ENCODE data around the gene FLRT2. TPM values are rescaled to one million over a fixed set of nuclear protein-coding genes. Genes with fewer than 3 reads are reported as not detected.

FLRT2 gene
- 37.6 TPM for total RNA-seq

GRCh38 chr14:85529803-85530574 is at the start of gene FLRT2:
TSS of gene FLRT2 (plus strand) at chr14:85530144. CDS start at chr14:85621515, 91,371 bp downstream.
- Histone ChIP-seq H3K27me3 (ENCODE audit: control insufficient read depth in 3 of 3, insufficient read depth in 3 of 3, low read length in 3 of 3) (peaks cover 2 to 30% (median 19%) of the 10 kb centered on the region in 3 donors), H3K36me3 (ENCODE audit: control insufficient read depth in 3 of 3, insufficient read depth in 3 of 3, low read length in 3 of 3) (no peaks in the 10 kb centered on the region), H3K27ac (ENCODE audit: low read depth, low read length) (peak within 1 kb of the TSS; percentile 94), H3K9ac (ENCODE audit: low read depth in 1 of 3, low read length in 3 of 3) (peak within 1 kb of the TSS; percentile 76 to 96 (median 88)), H3K4me3 (ENCODE audit: low read length in 3 of 3) (peak within 1 kb of the TSS; percentile 76 to 91 (median 85)), H3K4me1 (ENCODE audit: control insufficient read depth in 3 of 3, insufficient read depth in 3 of 3, low read length in 3 of 3) (peaks cover 35 to 39% (median 36%) of the 10 kb centered on the region in 3 donors), H3K9me3 (ENCODE audit: control insufficient read depth in 3 of 3, low read length in 3 of 3) (no peaks in the 10 kb centered on the region)

- Histone ChIP-seq H3K36me3 (ENCODE audit: control insufficient read depth in 3 of 3, insufficient read depth in 3 of 3, low read length in 3 of 3) (no peaks in the 10 kb centered on the region), H3K27me3 (ENCODE audit: control insufficient read depth in 3 of 3, insufficient read depth in 3 of 3, low read length in 3 of 3) (no peaks in the 10 kb centered on the region), H3K9me3 (ENCODE audit: control insufficient read depth in 3 of 3, low read length in 3 of 3) (no peaks in the 10 kb centered on the region), H3K4me3 (ENCODE audit: low read length in 3 of 3) (no peak overlapping the region), H3K9ac (ENCODE audit: low read depth in 1 of 3, low read length in 3 of 3) (no peak overlapping the region), H3K27ac (ENCODE audit: low read depth, low read length) (no peak overlapping the region), H3K4me1 (ENCODE audit: control insufficient read depth in 3 of 3, insufficient read depth in 3 of 3, low read length in 3 of 3) (no peaks in the 10 kb centered on the region)
Observed at GRCh38 chr14:85481471-85481870, 48.5 kb upstream of the FLRT2 start.

GRCh38 chr14:85482552-85482951 is 47.4 kb upstream of the FLRT2 start:
- Histone ChIP-seq H3K36me3 (ENCODE audit: control insufficient read depth in 3 of 3, insufficient read depth in 3 of 3, low read length in 3 of 3) (no peaks in the 10 kb centered on the region), H3K27me3 (ENCODE audit: control insufficient read depth in 3 of 3, insufficient read depth in 3 of 3, low read length in 3 of 3) (no peaks in the 10 kb centered on the region), H3K4me3 (ENCODE audit: low read length in 3 of 3) (no peak overlapping the region), H3K9ac (ENCODE audit: low read depth in 1 of 3, low read length in 3 of 3) (no peak overlapping the region), H3K4me1 (ENCODE audit: control insufficient read depth in 3 of 3, insufficient read depth in 3 of 3, low read length in 3 of 3) (no peaks in the 10 kb centered on the region), H3K9me3 (ENCODE audit: control insufficient read depth in 3 of 3, low read length in 3 of 3) (no peaks in the 10 kb centered on the region), H3K27ac (ENCODE audit: low read depth, low read length) (no peak overlapping the region)

- Histone ChIP-seq H3K9ac (ENCODE audit: low read depth in 1 of 3, low read length in 3 of 3) (no peak overlapping the region), H3K4me1 (ENCODE audit: control insufficient read depth in 3 of 3, insufficient read depth in 3 of 3, low read length in 3 of 3) (no peaks in the 10 kb centered on the region), H3K36me3 (ENCODE audit: control insufficient read depth in 3 of 3, insufficient read depth in 3 of 3, low read length in 3 of 3) (no peaks in the 10 kb centered on the region), H3K27me3 (ENCODE audit: control insufficient read depth in 3 of 3, insufficient read depth in 3 of 3, low read length in 3 of 3) (no peaks in the 10 kb centered on the region), H3K27ac (ENCODE audit: low read depth, low read length) (no peak overlapping the region), H3K4me3 (ENCODE audit: low read length in 3 of 3) (no peak overlapping the region), H3K9me3 (ENCODE audit: control insufficient read depth in 3 of 3, low read length in 3 of 3) (no peaks in the 10 kb centered on the region)
Observed at GRCh38 chr14:85483037-85483436, 46.9 kb upstream of the FLRT2 start.

GRCh38 chr14:85483652-85484051 is 46.3 kb upstream of the FLRT2 start:
- Histone ChIP-seq H3K27me3 (ENCODE audit: control insufficient read depth in 3 of 3, insufficient read depth in 3 of 3, low read length in 3 of 3) (no peaks in the 10 kb centered on the region), H3K9ac (ENCODE audit: low read depth in 1 of 3, low read length in 3 of 3) (no peak overlapping the region), H3K36me3 (ENCODE audit: control insufficient read depth in 3 of 3, insufficient read depth in 3 of 3, low read length in 3 of 3) (no peaks in the 10 kb centered on the region), H3K4me1 (ENCODE audit: control insufficient read depth in 3 of 3, insufficient read depth in 3 of 3, low read length in 3 of 3) (no peaks in the 10 kb centered on the region), H3K9me3 (ENCODE audit: control insufficient read depth in 3 of 3, low read length in 3 of 3) (no peaks in the 10 kb centered on the region), H3K27ac (ENCODE audit: low read depth, low read length) (no peak overlapping the region), H3K4me3 (ENCODE audit: low read length in 3 of 3) (no peak overlapping the region)

GRCh38 chr14:85487215-85487614 is 42.7 kb upstream of the FLRT2 start:
- H3K9me3 ChIP-seq (ENCODE audit: control insufficient read depth in 3 of 3, low read length in 3 of 3): no peaks in the 10 kb centered on the region
- H3K27me3 ChIP-seq (ENCODE audit: control insufficient read depth in 3 of 3, insufficient read depth in 3 of 3, low read length in 3 of 3): no peaks in the 10 kb centered on the region
- H3K4me1 ChIP-seq (ENCODE audit: control insufficient read depth in 3 of 3, insufficient read depth in 3 of 3, low read length in 3 of 3): no peaks in the 10 kb centered on the region
- H3K4me3 ChIP-seq (ENCODE audit: low read length in 3 of 3): no peak overlapping the region
- H3K36me3 ChIP-seq (ENCODE audit: control insufficient read depth in 3 of 3, insufficient read depth in 3 of 3, low read length in 3 of 3): no peaks in the 10 kb centered on the region
- H3K27ac ChIP-seq (ENCODE audit: low read depth, low read length): no peak overlapping the region
- no peak overlapping the region for H3K9ac ChIP-seq (ENCODE audit: low read depth in 1 of 3, low read length in 3 of 3)

- Histone ChIP-seq H3K4me3 (ENCODE audit: low read length in 3 of 3) (no peak overlapping the region), H3K27ac (ENCODE audit: low read depth, low read length) (no peak overlapping the region), H3K9me3 (ENCODE audit: control insufficient read depth in 3 of 3, low read length in 3 of 3) (no peaks in the 10 kb centered on the region), H3K27me3 (ENCODE audit: control insufficient read depth in 3 of 3, insufficient read depth in 3 of 3, low read length in 3 of 3) (no peaks in the 10 kb centered on the region), H3K36me3 (ENCODE audit: control insufficient read depth in 3 of 3, insufficient read depth in 3 of 3, low read length in 3 of 3) (no peaks in the 10 kb centered on the region), H3K9ac (ENCODE audit: low read depth in 1 of 3, low read length in 3 of 3) (no peak overlapping the region), H3K4me1 (ENCODE audit: control insufficient read depth in 3 of 3, insufficient read depth in 3 of 3, low read length in 3 of 3) (no peaks in the 10 kb centered on the region)
Observed at GRCh38 chr14:85501751-85502150, 28.2 kb upstream of the FLRT2 start.

- no peaks in the 10 kb centered on the region for H3K27me3 ChIP-seq (ENCODE audit: control insufficient read depth in 3 of 3, insufficient read depth in 3 of 3, low read length in 3 of 3)
- H3K4me1 ChIP-seq (ENCODE audit: control insufficient read depth in 3 of 3, insufficient read depth in 3 of 3, low read length in 3 of 3): no peaks in the 10 kb centered on the region
- H3K36me3 ChIP-seq (ENCODE audit: control insufficient read depth in 3 of 3, insufficient read depth in 3 of 3, low read length in 3 of 3): no peaks in the 10 kb centered on the region
- no peak overlapping the region for H3K9ac ChIP-seq (ENCODE audit: low read depth in 1 of 3, low read length in 3 of 3)
- H3K4me3 ChIP-seq (ENCODE audit: low read length in 3 of 3): no peak overlapping the region
- H3K9me3 ChIP-seq (ENCODE audit: control insufficient read depth in 3 of 3, low read length in 3 of 3): no peaks in the 10 kb centered on the region
- no peak overlapping the region for H3K27ac ChIP-seq (ENCODE audit: low read depth, low read length)
Observed at GRCh38 chr14:85508863-85509262, 21.1 kb upstream of the FLRT2 start.

GRCh38 chr14:85512451-85512850 is 17.5 kb upstream of the FLRT2 start:
- no peaks in the 10 kb centered on the region for H3K4me1 ChIP-seq (ENCODE audit: control insufficient read depth in 3 of 3, insufficient read depth in 3 of 3, low read length in 3 of 3)
- H3K27me3 ChIP-seq (ENCODE audit: control insufficient read depth in 3 of 3, insufficient read depth in 3 of 3, low read length in 3 of 3): no peaks in the 10 kb centered on the region
- H3K9me3 ChIP-seq (ENCODE audit: control insufficient read depth in 3 of 3, low read length in 3 of 3): no peaks in the 10 kb centered on the region
- no peak overlapping the region for H3K9ac ChIP-seq (ENCODE audit: low read depth in 1 of 3, low read length in 3 of 3)
- H3K27ac ChIP-seq (ENCODE audit: low read depth, low read length): no peak overlapping the region
- no peak overlapping the region for H3K4me3 ChIP-seq (ENCODE audit: low read length in 3 of 3)
- no peaks in the 10 kb centered on the region for H3K36me3 ChIP-seq (ENCODE audit: control insufficient read depth in 3 of 3, insufficient read depth in 3 of 3, low read length in 3 of 3)

GRCh38 chr14:85514487-85514886 is 15.5 kb upstream of the FLRT2 start:
- Histone ChIP-seq H3K9me3 (ENCODE audit: control insufficient read depth in 3 of 3, low read length in 3 of 3) (no peaks in the 10 kb centered on the region), H3K4me1 (ENCODE audit: control insufficient read depth in 3 of 3, insufficient read depth in 3 of 3, low read length in 3 of 3) (no peaks in the 10 kb centered on the region), H3K27me3 (ENCODE audit: control insufficient read depth in 3 of 3, insufficient read depth in 3 of 3, low read length in 3 of 3) (no peaks in the 10 kb centered on the region), H3K36me3 (ENCODE audit: control insufficient read depth in 3 of 3, insufficient read depth in 3 of 3, low read length in 3 of 3) (no peaks in the 10 kb centered on the region), H3K4me3 (ENCODE audit: low read length in 3 of 3) (no peak overlapping the region), H3K27ac (ENCODE audit: low read depth, low read length) (no peak overlapping the region), H3K9ac (ENCODE audit: low read depth in 1 of 3, low read length in 3 of 3) (no peak overlapping the region)

Data from skeletal muscle tissue (tissue), 4 donors.